Stimulated activated CD4-positive, alpha-beta T cell treated with anti-CD3 and anti-CD28 coated beads, Interleukin-1b, Interleukin-23, amount 100 ng/mL, for 24 hours (primary cell): ENCODE results near the gene FAM131A.

ENCODE experiments used
- DNase-seq, 4 experiments: peaks; one replicate each; pipeline ENCODE4 v3.0.0-alpha.2; 2020; ENCODE audit warnings: low read depth in 4 of 4, low spot score in 1 of 4

FAM131A gene

DNA sequence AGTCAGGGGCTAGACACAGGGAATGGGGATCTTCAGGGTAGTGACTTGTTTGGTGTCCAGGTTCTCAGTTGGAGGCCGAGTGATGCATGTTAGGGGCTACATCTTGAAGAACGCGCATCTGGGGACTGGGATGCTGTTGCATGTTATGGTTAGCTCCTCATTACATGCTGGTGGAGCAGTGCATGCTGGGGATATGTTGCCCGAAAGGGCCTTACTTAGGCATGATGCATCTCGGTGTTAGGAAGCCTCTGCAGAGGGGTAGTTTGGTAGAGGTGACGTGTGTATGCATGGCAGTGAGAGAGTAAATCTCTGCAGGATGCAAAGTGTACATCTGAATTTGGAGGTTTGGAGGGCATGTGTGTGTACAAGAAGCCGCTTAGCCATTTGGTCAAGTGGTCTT is 20.6 kb upstream of the FAM131A start:
- DNase-seq = no peak

DNA sequence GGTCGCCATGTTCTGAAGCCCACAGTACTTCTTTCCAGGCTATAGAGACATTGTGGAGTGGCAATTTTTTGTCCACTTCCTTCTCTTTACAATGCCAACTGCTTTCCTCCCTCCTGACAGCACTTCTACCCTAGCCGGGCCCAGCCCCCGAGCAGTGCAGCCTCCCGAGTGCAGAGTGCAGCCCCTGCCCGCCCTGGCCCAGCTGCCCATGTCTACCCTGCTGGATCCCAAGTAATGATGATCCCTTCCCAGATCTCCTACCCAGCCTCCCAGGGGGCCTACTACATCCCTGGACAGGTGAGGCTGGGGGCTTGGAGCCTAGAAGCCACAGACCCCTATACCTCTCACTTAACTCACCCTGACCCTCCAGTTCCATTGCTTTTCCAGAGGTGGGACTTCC is 20.2 kb upstream of the FAM131A start:
- DNase-seq = no peak

DNA sequence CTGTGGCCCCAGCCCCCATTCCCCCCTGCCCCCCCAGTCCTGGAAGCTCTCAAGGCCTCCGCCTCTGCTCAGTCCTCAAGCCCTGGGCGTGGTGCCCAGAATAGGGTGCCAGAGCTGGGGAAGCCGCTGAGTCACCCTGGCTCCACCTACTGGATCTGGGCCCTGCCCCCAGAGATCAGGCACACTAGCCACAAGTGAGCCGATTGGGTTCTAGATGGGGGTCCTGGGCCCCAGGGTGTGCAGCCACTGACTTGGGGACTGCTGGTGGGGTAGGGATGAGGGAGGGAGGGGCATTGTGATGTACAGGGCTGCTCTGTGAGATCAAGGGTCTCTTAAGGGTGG is 17.3 kb upstream of the FAM131A start:
- DNase-seq = peak in 2 of 4 experiments; percentile 34 to 52

DNA sequence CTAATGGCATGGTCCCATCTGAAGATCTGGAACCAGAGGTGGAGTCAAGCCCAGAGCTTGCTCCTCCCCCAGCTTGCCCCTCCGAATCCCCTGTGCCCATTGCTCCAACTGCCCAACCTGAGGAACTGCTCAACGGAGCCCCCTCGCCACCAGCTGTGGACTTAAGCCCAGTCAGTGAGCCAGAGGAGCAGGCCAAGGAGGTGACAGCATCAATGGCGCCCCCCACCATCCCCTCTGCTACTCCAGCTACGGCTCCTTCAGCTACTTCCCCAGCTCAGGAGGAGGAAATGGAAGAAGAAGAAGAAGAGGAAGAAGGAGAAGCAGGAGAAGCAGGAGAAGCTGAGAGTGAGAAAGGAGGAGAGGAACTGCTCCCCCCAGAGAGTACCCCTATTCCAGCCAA is 15.7 kb upstream of the FAM131A start:
- no peak for DNase-seq

DNA sequence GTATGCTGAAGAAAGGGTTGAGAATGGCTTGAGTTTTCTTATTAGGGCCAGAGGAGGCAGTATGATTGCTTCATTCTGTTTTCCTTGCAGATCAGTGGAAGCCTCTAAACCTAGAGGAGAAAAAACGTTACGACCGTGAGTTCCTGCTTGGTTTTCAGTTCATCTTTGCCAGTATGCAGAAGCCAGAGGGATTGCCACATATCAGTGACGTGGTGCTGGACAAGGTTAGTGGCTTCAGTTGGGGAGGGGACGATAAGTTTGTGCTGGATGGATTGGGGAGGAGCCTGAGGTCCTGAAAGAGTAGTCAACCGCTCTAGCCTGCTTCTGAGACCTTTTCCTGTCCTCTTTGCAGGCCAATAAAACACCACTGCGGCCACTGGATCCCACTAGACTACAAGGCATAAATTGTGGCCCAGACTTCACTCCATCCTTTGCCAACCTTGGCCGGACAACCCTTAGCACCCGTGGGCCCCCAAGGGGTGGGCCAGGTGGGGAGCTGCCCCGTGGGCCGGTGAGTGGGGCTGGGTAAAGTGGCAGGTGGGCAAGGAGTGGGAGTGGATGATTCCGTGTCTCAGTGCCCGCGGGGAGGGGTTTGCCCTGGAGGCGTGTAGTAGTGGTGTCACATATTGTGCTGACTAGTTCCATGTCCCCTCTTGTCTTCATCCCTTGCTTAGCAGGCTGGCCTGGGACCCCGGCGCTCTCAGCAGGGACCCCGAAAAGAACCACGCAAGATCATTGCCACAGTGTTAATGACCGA is 14.5 kb upstream of the FAM131A start:
- no peak for DNase-seq

DNA sequence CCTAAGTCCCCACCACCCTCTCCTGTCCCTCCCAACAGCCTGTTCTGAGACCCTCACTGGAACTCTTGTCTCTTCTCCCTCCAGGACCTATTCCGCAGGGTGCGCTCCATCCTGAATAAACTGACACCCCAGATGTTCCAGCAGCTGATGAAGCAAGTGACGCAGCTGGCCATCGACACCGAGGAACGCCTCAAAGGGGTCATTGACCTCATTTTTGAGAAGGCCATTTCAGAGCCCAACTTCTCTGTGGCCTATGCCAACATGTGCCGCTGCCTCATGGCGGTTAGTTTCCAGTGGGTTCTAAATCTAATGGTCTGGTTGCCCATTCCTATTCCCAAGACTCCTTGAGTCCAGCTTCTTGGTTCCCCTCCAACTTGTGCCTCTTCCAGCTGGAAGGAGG is 13.7 kb upstream of the FAM131A start:
- no peak for DNase-seq

DNA sequence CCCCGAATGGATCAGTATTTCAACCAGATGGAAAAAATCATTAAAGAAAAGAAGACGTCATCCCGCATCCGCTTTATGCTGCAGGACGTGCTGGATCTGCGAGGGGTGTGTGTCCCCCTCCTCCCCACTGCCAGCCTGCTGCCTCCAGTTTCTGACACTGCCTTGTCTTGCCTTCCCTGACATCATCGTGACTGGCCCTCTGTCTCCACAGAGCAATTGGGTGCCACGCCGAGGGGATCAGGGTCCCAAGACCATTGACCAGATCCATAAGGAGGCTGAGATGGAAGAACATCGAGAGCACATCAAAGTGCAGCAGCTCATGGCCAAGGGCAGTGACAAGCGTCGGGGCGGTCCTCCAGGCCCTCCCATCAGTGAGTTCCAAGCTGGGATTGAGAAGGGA is 12.1 kb upstream of the FAM131A start:
- DNase-seq = no peak

DNA sequence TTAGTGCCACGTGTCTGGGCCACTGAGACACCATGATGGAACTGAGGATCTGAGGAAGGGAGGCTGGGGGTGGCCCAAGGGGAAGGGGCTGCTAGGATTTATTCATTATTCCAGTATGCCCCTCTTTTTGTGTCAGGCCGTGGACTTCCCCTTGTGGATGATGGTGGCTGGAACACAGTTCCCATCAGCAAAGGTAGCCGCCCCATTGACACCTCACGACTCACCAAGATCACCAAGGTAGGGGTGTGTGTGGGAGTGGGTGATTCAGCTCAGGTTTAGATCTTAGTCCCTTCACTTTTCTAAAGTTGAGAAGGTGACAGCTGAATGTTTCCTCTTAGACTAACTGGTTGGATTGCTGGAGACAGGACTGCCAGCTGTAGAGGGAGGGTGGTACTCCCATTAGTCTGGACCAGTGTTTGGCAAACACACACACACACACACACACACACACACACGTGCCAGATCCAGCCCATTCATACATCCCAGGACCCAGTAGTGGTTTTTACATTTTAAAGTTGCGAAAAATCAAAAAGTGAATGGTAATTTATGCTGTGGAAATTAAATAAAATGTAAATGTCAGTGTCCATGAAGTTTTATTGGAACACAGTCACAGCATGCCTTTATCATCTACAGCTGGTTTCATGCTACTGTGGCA is 11.6 kb upstream of the FAM131A start:
- DNase-seq = peak in 1 of 4 experiments; percentile 28

DNA sequence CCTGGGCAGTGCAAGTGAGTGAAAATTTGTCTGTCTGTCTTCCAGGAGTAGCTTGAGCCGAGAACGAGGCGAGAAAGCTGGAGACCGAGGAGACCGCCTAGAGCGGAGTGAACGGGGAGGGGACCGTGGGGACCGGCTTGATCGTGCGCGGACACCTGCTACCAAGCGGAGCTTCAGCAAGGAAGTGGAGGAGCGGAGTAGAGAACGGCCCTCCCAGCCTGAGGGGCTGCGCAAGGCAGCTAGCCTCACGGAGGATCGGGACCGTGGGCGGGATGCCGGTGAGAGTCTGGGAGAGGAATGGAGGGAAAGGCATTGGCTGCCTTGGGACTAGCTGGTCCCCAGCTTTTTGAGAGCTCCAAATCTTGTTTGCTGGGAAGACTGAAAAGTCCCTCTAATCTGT is 10.2 kb upstream of the FAM131A start:
- DNase-seq = no peak

DNA sequence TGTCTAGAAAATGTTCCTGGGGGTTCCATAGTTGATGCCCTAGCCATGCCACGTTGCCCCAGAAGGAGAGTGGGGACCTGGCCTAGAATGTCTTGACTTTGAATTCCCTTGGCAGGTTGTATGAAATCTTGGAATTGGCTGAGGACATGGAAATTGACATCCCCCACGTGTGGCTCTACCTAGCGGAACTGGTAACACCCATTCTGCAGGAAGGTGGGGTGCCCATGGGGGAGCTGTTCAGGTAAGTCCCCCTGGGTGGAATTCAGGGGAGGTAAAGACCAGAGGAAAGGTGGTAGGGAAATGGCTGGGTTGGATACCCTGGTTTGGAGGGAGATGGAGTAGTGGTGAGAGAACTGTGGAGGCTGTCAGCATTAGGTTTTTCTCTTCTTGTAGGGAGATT is 8.9 kb upstream of the FAM131A start:
- DNase-seq = no peak

DNA sequence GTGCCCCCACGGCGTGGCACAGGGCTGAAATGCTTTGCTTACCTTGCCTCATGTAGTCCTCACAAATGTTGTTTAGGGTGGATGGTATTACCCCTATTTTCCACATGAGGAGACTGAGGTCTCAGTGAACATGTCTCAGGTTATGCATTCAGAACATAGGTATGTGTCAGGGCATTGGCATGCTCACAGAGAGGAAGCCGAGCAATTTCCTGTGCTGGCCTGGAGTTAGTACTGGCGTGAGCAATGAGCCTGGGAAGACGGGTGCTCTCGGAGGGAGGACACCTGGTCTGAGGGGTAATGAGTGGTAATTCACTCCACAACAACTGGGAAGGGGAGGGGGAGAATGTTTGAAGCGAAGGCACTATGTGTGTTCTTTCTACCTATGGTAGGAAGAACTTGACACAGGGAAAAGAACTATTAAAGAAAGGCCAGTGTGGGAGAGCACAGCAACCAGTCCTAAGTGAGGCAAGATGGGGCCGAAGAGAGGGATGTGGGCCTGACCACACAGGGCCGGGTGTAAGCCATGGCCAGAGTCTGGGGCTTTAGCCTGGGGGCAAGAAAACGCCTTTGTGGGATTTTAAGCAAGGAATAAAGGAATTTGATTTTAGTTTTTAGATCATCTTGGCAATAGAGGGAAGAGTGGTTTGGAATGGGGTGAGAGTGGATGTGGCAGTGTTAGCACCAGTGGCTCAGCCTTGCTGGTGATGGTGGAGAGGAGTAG is 4.9 kb upstream of the FAM131A start:
- DNase-seq = no peak

DNA sequence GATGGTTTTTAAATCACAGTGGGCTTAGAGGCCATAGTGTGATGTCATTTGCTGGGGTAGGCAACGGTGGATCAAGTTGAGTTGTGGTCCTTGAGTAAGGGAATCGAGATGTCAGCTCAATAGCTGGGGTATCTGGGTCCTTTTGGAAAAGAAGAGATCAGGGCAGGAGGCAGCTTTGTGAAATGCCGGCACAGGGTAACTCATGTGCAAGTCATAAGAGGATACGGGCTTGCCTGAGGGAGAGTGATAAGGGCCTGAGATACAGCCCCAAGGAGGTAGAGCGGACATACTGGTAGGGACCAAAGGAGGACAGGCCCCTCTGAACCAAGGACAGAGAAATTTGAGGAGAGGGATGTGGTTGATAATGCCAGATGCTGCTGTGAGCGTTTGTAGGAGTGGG is 4.2 kb upstream of the FAM131A start:
- DNase-seq = no peak

DNA sequence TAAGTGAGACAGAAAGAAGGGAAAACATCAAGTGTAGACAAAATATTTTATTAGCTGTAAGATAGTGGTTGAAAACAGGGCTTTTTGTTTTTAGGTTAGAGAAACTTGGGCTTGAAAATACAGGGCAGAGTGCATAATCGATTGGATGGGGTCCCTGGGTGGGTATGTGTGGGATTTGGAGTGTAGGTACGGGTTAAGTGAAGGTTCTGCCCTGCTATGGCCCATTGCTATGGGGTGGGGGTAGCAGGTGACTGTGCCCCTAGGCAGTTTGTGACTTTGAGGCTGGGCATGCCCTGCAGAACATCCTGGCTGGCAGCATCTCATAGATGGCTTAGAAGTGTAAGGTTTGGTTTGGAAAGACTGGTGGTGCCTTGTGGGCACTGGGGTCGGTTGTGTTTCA is 3.7 kb upstream of the FAM131A start:
- no peak for DNase-seq

DNA sequence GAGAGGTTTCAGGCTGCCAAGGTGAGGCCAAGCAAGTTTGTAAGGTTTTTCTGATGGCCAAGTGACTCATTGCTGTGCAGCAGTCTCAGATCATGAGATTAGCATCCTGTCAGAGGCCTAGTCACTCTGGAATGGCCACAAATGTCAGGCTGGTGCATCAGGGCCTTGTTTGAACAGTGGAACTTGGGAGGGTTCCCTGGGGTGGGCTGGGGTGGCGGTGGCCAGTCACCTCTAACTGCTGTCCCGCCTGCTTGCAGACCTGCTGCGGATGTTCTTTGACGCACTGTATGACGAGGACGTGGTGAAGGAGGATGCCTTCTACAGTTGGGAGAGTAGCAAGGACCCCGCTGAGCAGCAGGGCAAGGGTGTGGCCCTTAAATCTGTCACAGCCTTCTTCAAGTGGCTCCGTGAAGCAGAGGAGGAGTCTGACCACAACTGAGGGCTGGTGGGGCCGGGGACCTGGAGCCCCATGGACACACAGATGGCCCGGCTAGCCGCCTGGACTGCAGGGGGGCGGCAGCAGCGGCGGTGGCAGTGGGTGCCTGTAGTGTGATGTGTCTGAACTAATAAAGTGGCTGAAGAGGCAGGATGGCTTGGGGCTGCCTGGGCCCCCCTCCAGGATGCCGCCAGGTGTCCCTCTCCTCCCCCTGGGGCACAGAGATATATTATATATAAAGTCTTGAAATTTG is 2.8 kb upstream of the FAM131A start:
- no peak for DNase-seq

DNA sequence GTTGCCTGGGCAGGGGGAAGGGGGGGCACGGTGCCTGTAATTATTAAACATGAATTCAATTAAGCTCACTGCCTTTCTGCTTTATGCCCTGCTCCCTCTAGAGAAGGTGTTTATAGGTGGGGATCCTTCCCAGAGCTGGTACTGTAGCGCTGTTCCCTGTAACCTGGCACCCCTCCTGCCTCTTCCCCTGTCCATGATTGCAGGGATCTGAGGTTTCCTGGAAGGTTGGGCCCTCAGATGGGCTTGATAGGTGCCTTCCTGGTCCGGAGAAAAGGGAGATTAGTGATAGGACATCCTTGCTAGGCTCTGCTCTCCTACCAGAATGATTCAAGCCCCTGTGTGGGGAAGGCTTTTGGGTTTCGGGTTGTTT is 2.1 kb upstream of the FAM131A start:
- DNase-seq = no peak

DNA sequence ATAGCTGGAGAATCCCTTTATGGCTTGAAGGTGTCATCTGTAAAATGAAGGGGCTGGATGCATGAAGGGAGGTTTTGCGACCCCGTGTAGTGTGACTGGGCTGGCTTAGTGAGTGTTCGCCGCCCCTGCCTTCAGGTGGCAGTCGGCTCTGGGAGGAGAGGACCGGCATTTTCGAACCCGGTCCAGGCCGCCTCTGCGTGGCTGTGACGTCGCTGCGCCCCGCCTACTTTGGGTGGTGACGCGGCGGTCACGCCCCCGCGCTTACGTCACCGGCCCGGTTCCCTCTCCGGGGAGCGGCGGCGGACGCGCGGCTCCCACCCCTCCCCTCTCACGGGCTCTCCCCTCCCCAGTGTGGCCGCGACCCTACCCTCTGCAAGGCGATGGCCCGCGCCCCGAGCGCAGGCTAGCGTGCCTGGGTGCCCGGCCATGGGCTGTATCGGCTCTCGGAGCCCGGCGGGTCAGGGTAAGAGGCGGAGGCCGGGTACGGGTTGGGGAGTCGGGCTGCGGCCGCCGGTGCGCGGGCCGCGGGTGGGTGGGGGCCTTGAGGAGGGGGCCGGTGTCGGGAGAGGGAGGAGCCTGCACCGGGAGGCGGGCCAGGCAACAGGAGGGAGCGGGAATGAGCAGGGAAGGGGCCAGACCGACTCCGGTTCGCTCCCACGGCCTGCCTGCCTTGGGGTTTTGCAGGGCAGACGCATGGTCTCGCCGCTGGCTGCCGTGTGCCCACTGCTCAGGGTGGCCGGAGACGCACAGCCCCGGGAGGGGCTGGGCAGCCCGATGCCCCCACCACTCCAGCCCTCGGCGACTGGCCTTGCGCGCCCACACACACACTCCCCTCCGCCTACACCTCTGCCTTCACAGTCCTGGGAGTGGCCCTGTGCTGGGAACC is 1.5 kb upstream of the FAM131A start:
- peak; percentile 79 to 87 (median 82) for DNase-seq

DNA sequence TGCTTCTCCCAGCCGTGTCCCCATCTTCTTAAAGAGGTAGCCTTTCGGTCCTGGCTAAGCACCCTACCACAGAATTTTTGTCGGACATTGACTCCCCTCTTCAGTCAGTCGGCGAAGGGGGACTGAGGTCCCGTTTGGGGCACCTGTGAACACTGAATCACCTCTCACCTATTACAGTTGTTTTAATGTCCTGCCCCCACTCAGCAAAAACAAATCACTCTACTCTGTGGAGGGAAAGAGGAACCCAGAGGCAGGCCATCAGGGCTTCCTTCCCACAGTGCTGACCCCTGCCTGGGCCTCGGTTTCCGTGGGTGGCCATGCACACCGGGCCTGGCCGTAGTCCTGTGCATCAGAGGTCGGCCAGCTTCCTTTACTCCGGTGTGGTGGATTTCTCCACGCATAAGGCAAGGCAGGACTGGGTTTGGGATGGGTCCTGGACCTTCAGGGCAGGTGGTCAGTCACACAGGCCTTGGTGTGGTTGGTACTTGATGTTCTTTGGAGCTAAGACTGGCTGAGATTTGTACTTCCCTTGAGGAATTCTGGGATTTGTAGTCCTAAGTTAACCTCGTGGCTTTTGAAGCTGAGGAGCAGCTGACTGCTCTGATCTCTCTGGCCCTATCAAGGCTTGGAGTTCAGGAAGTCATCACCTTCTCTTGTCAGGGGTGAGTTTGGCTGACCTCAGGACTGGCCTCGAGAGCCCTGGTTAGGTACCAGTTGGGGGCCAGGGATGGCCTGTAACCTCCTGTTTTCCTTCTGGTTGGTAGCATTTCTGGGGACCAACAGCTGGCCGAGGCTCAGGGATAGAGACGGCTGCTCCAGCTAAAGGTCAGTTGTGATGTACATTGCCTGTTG is 627 bp upstream of the FAM131A start:
- DNase-seq = no peak

DNA sequence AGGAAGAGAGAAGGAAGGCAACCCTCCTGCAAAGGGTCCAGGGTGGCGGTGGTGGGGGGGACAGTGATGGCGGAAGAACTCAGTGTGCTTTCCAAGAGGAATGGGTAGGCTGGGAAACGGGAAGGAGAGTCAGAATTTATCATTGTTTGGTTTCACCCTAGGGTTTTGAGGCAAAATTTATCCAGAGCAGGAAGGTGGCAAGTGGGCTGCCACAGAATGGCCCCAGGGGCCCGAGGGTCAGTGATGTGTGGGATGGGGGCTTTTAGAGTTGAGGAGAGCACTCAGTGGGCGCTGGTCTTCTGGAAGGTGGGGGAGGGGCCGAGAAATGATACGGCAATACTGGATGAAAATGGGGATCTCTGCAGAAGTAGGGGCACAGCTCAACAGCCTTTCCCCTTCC is 581 bp downstream of the FAM131A start:
- no peak for DNase-seq

DNA sequence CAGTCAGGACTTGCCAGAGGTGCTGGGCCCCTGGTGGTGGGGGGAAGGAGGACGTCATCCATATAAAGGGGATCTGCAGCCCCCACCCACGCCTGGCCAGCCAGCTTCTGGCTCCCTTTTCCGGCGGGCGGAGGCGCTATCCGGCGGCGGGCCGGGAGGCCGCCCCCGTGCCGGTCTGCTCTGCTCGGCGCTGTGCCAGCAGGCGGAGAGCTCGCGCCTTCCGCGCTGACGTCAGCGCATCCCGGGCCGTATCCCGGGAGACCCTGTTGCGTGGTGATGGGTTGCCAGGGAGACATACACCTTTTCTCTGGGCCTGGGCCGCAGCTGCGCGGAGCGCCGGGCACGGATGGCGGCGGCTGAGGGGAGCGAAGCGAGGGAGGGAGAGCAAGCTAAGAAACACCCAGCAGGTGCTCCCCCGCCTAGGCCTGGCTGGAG is 1.1 kb downstream of the FAM131A start:
- no peak for DNase-seq

DNA sequence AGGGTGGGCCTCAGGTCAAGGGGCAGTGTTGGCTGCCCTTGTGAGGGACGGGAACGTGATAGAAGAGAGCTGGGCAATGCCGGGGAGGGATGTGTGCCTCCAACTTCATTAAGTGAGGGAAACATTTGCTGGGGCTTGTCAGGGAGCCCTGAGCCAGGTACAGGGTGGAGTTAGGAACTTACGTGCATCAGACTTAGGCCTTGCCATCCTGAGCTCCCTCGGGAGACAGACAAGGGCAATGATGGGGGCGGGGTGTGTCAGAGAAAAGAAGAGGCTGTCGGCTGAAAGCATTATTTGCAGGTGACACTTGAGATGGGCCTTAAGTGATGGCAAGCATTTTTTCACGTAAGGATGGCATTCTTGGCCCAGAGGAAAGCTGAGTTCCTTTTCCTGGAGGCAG is 1.6 kb downstream of the FAM131A start:
- DNase-seq = no peak
